ENCODE measurements around the gene RP9. TPM values are rescaled to one million over a fixed set of nuclear protein-coding genes. Genes with fewer than 3 reads are reported as not detected.

Gene RP9
- total RNA-seq, 4 donors from 2014 or later = 5.2 to 16.1 (median 7.3) TPM

- peak within 1 kb of the TSS; percentile 85 for H3K4me3 ChIP-seq (ENCODE audit: low read depth, poor library complexity, severe bottlenecking)
- TF ChIP-seq POLR2A (IDR thresholded peaks at IDR 0.05) (no peak), CTCF (IDR thresholded peaks at IDR 0.05) (no peak)
- intact Hi-C loops (cut with DNase I; ENCODE audit: low total_unique reads) = no loop called here
- 0% methylated on average over 44 to 48 of the region's 57 CpGs for WGBS, 2 donors
- peak; percentile 91 to 98 for DNase-seq (ENCODE audit: low spot score in 2 of 2)
These were observed 20.0 kb upstream of the RP9 start, which contains the start of gene BBS9 for GRCh38 chr7:33128990-33129805. BBS9 (plus strand) TSS chr7:33129564; CDS start chr7:33146253, 16,689 bp downstream.

- no peak for DNase-seq (ENCODE audit: low spot score in 2 of 2)
- intact Hi-C loops (cut with DNase I; ENCODE audit: low total_unique reads) = no loop called here
- TF ChIP-seq CTCF (IDR thresholded peaks at IDR 0.05) (no peak), POLR2A (IDR thresholded peaks at IDR 0.05) (no peak)
- WGBS, 2 donors = 0 to 1% methylated on average over 3 of the region's 3 CpGs
- peak overlapping the region; percentile 85 for H3K4me3 ChIP-seq (ENCODE audit: low read depth, poor library complexity, severe bottlenecking)
These were observed 19.4 kb upstream of the RP9 start for GRCh38 chr7:33128631-33128989.

GRCh38 chr7:33127085-33127484 is 17.9 kb upstream of the RP9 start:
- no peak overlapping the region for H3K4me3 ChIP-seq (ENCODE audit: low read depth, poor library complexity, severe bottlenecking)
- intact Hi-C loops (cut with DNase I; ENCODE audit: low total_unique reads) = no loop called here

GRCh38 chr7:33118383-33118782 is 9.2 kb upstream of the RP9 start:
- intact Hi-C loops (cut with DNase I; ENCODE audit: low total_unique reads) = no loop called here
- H3K4me3 ChIP-seq (ENCODE audit: low read depth, poor library complexity, severe bottlenecking) = no peak overlapping the region
- no peak for DNase-seq (ENCODE audit: low spot score in 2 of 2)
- TF ChIP-seq CTCF (IDR thresholded peaks at IDR 0.05) = no peak
- TF ChIP-seq POLR2A (IDR thresholded peaks at IDR 0.05) = no peak
- 93 to 94% methylated on average over 3 of the region's 3 CpGs for WGBS, 2 donors

More at GRCh38 chr7:33127085-33127484, 17.9 kb upstream of the RP9 start:
- TF ChIP-seq POLR2A (IDR thresholded peaks at IDR 0.05) = no peak
- no peak for TF ChIP-seq CTCF (IDR thresholded peaks at IDR 0.05)
- no peak for DNase-seq (ENCODE audit: low spot score in 2 of 2)
- WGBS, 2 donors = 61 to 70% methylated on average over 2 of the region's 2 CpGs

GRCh38 chr7:33114976-33115375 is 5.8 kb upstream of the RP9 start:
- TF ChIP-seq POLR2A (IDR thresholded peaks at IDR 0.05) = no peak
- no peak for TF ChIP-seq CTCF (IDR thresholded peaks at IDR 0.05)
- no peak for DNase-seq (ENCODE audit: low spot score in 2 of 2)
- intact Hi-C loops (cut with DNase I; ENCODE audit: low total_unique reads) = no loop called here

GRCh38 chr7:33111614-33112013 is 2.4 kb upstream of the RP9 start:
- DNase-seq (ENCODE audit: low spot score in 2 of 2) = no peak
- no peak overlapping the region for H3K4me3 ChIP-seq (ENCODE audit: low read depth, poor library complexity, severe bottlenecking)
- 67 to 73% methylated on average over 3 of the region's 3 CpGs for WGBS, 2 donors
- TF ChIP-seq CTCF (IDR thresholded peaks at IDR 0.05) (no peak), POLR2A (IDR thresholded peaks at IDR 0.05) (no peak)
- intact Hi-C loops (cut with DNase I; ENCODE audit: low total_unique reads) = no loop called here

More at GRCh38 chr7:33114976-33115375, 5.8 kb upstream of the RP9 start:
- no peak overlapping the region for H3K4me3 ChIP-seq (ENCODE audit: low read depth, poor library complexity, severe bottlenecking)

Data from lower leg skin (tissue), 4 donors.